T47D (cell line): ENCODE measurements around the gene PTPN4.

Source experiments
- DNase-seq, 2 experiments: peaks; one replicate each; pipeline versions ENCODE4 v3.0.0 to v3.0.0-alpha.2; 2011 to 2012; ENCODE audit warnings: low read depth in 1 of 2, low spot score in 1 of 2
- JUND ChIP-seq: IDR thresholded peaks from 2 replicates; pipeline ENCODE4 v1.6.1; 2012; ENCODE audit warnings: low read depth
- in situ Hi-C: cut with HindIII; loops from 2 replicates; pipeline ENCODE4 v1.10.0; 2016; ENCODE audit warnings: low sequenced_read_pairs, low pct_unique_long_range_greater_than_20kb

The PTPN4 gene

GRCh38 chr2:119739580-119740255 lies 20.0 kb upstream of the PTPN4 start:
- DNase-seq = no peak
- no peak for TF ChIP-seq JUND
- in situ Hi-C loops = no loop called here

DNA sequence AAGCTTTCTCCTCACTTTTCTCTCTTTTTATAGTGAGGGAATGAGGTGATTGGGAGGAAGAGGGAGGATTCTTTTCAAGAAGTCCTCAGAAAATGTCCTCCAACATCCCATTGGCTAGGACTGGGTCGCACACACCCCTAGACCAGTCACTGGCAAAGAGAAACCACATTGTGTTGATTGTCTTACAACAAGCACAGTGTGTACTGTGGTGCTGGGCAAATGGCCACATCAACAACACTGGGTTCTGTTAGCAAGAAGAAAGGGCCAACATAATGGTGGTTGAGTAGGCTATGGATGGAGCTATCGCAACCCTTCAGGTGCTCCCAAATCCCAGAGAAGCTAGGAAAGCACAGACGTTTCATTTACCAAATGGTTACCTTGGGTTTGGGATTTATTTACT lies 18.7 kb upstream of the PTPN4 start:
- DNase-seq = no peak
- in situ Hi-C loops = no loop called here
- no peak for TF ChIP-seq JUND

DNA sequence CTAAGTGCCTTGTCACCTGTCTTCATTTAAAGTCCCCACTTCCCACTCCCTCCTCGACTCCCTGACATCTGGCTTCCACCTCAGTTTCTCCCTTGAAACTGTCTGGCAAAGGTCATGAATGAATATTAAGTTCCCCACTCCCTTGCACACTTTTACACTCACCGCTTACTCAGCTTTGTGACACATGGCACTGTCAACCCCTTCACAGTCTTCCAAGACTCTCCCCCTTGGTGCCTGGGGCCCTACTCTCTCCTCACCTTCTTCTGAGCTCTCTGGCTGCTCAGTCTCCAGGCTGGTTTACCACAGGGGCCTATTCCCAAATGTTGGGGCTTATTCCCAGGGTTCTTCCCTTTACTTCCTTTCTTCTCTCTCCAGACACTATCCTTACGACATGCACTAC lies 17.9 kb upstream of the PTPN4 start:
- no peak for DNase-seq
- no peak for TF ChIP-seq JUND
- in situ Hi-C loops = no loop called here

DNA sequence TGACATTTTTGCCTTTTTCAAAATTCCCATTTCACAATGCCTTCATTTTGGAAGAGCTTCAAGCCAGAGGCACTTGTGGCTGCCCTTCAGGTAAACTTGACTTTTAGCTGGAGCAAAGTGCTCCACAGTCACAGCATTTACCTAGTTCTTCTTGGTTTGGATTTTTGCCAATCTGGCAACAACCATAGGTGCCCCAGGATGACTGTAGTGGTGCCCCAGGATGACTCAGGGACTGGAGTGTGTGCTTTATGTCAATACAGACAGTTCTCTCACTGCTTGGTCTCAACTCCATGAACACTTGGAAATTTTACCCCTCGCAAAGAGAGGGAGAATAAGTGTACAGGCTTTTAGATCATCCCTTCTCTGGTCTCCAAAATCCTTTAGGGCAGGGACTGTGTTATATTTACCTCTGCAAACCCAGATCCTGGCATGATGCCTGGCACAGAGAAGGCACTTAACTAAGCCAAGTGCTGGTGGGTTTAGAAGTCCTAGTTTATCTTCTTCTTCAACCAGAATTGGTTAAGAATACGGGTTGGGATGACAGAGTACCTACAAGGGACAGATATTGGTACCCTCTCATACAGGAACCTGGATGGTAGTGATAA lies 15.3 kb upstream of the PTPN4 start:
- in situ Hi-C loops = no loop called here
- peak in 1 of 2 experiments; percentile 84 for DNase-seq

DNA sequence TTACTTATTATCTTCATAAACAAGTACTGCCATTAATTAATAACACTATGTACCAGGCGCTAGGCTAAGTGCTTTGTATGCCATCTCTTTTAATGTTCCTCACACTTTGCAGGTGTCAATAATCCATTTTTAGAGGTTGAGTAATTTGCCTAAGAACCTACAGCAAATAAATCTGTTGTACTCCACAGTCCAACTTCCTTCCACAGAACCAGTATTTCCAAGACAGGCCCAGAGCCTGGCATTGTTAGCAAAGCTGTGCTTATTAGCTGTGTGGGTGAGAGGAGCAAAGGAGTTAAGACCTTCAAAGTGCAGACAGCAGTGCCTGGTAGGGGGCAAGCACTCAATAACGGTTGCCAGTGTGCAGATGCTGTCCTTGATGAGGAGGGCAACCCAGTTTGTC lies 14.2 kb upstream of the PTPN4 start:
- TF ChIP-seq JUND = no peak
- in situ Hi-C loops = no loop called here
- DNase-seq = no peak

More for the DNA sequence above, 15.3 kb upstream of the PTPN4 start:
- TF ChIP-seq JUND = no peak

- no peak for TF ChIP-seq JUND
- DNase-seq = no peak
- in situ Hi-C loops = no loop called here
Observed at GRCh38 chr2:119746836-119747686, 12.7 kb upstream of the PTPN4 start.

DNA sequence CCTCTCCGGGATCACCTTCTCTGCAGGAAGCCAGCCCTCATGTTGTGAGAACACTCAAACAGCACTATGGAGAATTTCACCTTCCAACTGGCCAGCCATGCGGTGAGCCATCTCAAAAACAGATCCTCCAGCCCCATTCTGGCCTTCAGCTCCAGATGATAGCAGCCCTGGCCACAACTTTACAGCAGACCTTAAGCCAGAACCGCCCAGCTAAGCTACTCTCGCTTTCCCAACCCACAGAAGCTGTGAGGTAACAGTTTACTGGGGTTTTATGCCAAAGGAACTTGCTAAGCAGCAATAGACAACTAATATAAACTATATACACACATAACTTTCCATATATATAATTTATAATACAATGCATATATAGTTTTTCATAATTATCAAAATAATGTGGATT lies 11.6 kb upstream of the PTPN4 start:
- DNase-seq = no peak
- no peak for TF ChIP-seq JUND
- in situ Hi-C loops = no loop called here

GRCh38 chr2:119749477-119750012 lies 10.2 kb upstream of the PTPN4 start:
- in situ Hi-C loops = no loop called here
- no peak for DNase-seq
- no peak for TF ChIP-seq JUND

GRCh38 chr2:119751706-119752105 lies 8.0 kb upstream of the PTPN4 start:
- in situ Hi-C loops = no loop called here
- TF ChIP-seq JUND = no peak
- no peak for DNase-seq

DNA sequence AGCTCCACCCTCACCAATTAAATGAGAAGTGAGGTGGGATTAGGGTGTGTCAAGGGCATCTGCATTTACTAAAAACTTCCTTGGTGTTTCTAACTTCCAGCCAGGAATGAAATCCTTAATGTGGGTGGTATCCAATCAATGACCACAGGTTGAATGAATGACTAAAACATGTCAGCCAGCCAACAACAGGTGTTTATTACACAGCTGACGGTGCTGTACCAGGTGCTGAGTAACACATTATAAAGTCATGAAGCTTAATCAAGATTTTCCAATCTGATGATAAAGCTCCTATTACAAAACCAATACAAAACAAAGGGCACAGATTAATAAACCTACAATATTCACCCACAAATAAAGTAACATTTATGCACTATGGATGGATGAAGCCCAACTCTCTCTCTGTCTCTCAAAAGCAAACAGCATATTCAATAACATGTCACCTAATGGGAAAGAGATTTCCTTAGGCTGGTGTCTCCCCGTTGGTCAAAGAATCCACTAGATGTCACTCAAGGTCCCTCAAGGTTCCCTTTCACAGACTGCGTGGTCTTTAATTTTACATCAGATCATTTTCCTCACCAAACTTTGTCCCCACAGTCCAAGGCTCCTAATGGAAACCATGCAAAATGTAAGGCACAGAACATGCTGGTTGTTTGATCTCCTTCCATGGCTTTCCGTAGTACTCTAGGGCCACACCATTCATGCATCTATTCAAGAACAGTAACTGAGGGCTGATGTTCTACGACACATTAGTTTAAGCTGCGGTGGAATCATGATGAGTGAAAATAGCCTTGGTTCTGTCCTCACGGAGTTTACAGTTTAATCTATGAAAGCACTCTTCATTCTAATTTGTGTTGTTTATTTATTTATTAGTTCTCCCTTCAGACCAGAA lies 6.4 kb upstream of the PTPN4 start:
- no peak for TF ChIP-seq JUND
- in situ Hi-C loops = no loop called here
- peak in 1 of 2 experiments; percentile 57 for DNase-seq

DNA sequence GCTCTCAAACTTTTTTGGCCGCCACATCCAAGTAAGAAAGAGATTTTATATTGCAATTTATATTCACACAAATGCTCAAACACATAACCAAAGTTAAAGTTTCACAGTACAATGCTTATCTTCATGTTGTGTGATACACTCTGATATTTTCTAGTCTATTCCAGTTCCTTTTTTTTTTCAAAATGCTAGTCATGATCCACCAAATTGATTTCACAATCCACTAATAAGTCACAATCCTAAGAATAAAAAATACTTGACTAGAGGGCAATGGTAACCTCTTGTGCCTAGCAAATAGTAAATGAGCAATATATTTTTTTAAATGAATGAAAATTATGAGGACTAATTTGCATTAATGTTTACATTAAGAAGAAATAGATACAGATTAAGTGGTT lies 5.8 kb upstream of the PTPN4 start:
- no peak for DNase-seq
- in situ Hi-C loops = no loop called here
- no peak for TF ChIP-seq JUND

DNA sequence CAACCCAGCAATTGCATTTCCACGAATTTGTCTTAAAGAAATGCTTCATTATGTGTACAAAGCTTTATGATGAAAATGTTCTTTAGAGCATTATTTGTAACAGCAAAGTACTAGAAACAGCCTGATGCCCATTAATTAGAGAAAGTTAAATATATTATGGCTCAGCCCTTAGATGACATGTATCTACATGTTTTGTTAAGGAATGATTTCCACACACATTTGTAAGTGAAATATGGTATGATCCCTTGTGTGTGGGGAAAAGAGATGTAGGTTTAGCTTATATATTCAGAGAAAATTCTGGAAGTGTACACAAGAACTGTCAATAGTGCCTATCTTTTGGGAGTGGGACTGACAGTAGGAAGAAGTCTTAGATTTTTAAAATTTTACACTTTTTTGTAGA lies 3.8 kb upstream of the PTPN4 start:
- no peak for TF ChIP-seq JUND
- DNase-seq = no peak
- in situ Hi-C loops = no loop called here
